Immature natural killer cell (primary cell): ENCODE measurements around the gene RALGDS. TPM values are rescaled to one million over a fixed set of nuclear protein-coding genes. Genes with fewer than 3 reads are reported as not detected.

Source experiments
- DNase-seq, 3 donors: peaks; one replicate each; pipeline ENCODE4 v3.0.0; 2022; ENCODE audit warnings: mixed read lengths in 1 of 3
- H3K27ac Mint-ChIP-seq, 6 donors: one replicate each; pipeline ENCODE4 v1.8.0; 2020; ENCODE audit warnings: mixed read lengths in 6 of 6, mild to moderate bottlenecking in 5 of 6, inconsistent platforms in 4 of 6, moderate library complexity in 3 of 6
- H3K27me3 Mint-ChIP-seq, 3 donors: one replicate each; pipeline ENCODE4 v1.8.0; 2020 to 2021; ENCODE audit warnings: low read depth in 3 of 3, mild to moderate bottlenecking in 3 of 3, mixed read lengths in 3 of 3, moderate library complexity in 3 of 3, inconsistent platforms in 1 of 3
- H3K36me3 Mint-ChIP-seq, 3 donors: one replicate each; pipeline ENCODE4 v1.8.0; 2020; ENCODE audit warnings: mixed read lengths in 3 of 3, inconsistent platforms in 2 of 3, mild to moderate bottlenecking in 2 of 3
- H3K4me1 Mint-ChIP-seq, 2 donors: one replicate each; pipeline ENCODE4 v1.8.0; 2020; ENCODE audit warnings: inconsistent platforms in 2 of 2, mild to moderate bottlenecking in 2 of 2, mixed read lengths in 2 of 2, moderate library complexity in 1 of 2
- H3K4me3 Mint-ChIP-seq, 5 donors: one replicate each; pipeline ENCODE4 v1.8.0; 2020; ENCODE audit warnings: mild to moderate bottlenecking in 5 of 5, mixed read lengths in 5 of 5, inconsistent platforms in 3 of 5, moderate library complexity in 3 of 5
- H3K9me3 Mint-ChIP-seq, 6 donors: one replicate each; pipeline ENCODE4 v1.8.0; 2020; ENCODE audit warnings: mild to moderate bottlenecking in 6 of 6, mixed read lengths in 6 of 6, inconsistent platforms in 4 of 6, moderate library complexity in 3 of 6
- polyA plus RNA-seq, 3 donors: library from polyadenylated mRNA; unstranded; fragments of 300-500 nt; fragmentation: Illumina TruSeq; gene quantifications; one replicate each; pipeline ENCODE4 v1.2.3, GENCODE V29; 2021

Gene RALGDS
- polyA plus RNA-seq, 3 donors from 2014 or later, result 31.2 to 68.8 (median 31.6) TPM

DNA sequence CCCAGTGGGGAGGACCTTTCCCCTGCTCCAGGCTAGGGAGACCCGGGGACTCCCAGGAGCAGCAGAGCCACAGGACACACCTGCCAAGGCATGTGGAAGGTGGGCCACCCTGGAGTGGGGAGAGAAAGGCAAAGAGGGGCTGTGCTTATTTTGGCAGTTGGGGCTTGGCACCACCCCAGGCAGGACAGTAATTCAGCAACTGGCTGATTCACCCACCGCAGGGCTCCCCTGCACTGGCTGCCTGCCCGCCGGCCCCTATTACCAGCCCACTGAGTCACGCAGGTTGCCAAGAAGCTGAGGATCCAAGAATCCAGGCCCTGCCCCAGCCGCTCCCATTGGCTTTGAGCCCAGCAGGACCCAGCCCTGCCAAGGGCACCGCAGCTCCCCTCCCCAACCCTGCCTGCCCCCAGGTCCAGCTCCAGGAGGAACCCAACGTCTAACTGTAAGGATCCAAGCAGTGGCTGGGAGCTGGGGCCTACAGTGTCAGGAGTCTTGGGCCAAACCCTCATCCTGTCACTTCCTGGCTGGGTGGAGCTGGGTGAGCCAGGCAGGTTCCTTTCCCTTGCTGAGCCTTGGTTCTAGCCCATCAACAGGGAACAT is 14.2 kb upstream of the RALGDS start:
- Mint-ChIP-seq H3K9me3 (no peaks in the 10 kb centered on the region), H3K4me1 (peaks cover 59 to 63% of the 10 kb centered on the region in 2 donors), H3K4me3 (peak overlapping the region in 4 of 5 donors; percentile 17 to 64 (median 36)), H3K27me3 (peaks cover 16 to 32% (median 26%) of the 10 kb centered on the region in 3 donors), H3K27ac (peak overlapping the region; percentile 99 to 100 (median 100)), H3K36me3 (peaks cover 0 to 3% (median 0%) of the 10 kb centered on the region in 3 donors)
- peak in 1 of 3 donors; percentile 47 for DNase-seq

DNA sequence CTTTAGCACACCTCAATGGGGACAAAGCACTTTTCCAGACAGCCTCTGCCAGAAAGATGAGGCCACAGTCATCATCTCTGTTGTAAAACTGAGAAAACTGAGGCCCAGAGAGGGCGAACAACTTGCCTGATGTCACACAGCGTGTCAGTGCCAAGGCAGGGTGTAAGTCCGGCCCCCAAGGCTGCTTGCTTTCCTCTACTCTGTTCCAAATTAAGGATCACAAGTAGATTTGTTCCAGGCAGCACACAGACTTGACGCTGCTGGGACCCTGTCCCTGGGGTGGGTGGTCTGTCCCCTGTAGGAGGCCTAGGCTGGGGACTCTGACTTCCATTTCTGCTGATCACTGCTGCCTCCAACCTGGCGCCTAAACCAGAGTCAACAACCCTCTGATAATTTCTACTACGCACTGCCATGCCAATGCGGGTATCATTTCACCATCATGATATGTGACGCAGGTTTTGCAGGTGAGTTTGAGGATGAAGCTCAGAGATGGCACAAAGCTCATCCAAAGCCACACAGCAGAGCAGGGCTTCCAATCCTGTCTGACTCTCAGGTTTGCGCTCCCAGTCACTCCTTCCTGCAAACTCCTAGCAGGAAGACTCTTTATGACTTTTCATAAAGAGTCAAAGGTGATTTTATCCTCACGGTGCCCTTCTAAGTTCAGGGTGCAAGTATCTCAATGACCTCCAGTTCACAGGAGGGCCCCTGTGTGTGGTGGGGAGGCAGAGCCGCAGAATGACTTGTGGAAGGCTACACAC is 13.5 kb upstream of the RALGDS start:
- Mint-ChIP-seq H3K27me3 (peaks cover 16 to 35% (median 30%) of the 10 kb centered on the region in 3 donors), H3K4me3 (peak overlapping the region; percentile 61 to 93 (median 85)), H3K9me3 (no peaks in the 10 kb centered on the region), H3K4me1 (peaks cover 61 to 67% of the 10 kb centered on the region in 2 donors), H3K27ac (peak overlapping the region; percentile 99 to 100 (median 100)), H3K36me3 (peaks cover 0 to 3% (median 0%) of the 10 kb centered on the region in 3 donors)
- DNase-seq, result peak in 1 of 3 donors; percentile 56

DNA sequence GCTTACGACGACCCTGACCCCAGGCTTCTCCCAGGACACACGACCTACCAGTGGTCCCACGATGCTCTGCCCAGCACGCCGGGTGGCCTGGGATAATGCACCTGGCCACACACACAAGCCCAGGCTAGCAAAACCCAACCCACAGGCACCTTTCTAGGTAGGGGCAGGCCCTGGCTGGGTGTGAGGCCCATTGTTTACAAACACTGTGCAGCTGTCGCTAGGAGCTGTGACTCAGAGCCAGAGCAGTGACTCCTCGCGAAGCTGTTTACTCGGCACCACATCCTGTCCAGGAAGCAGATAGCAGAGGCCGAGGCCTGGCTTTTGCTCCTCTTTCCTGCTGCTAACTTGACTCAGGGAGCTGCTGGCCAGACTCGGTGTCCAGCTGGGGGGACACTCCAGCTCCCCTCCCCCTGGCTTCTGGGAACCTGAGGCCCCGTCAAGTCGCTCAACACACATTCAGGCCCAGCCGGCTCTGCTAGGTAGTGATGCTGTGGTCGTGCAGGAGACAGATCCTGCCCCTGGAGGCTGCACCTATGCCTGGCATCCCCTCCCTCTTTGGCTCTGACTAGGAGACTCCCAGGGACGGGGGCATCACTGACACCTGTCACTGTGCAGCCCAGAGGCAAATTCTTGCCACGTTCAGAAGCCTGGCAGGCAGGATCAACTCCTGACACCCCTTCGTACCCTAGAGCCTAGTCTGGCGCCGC is 12.8 kb upstream of the RALGDS start:
- peaks cover 0 to 3% (median 0%) of the 10 kb centered on the region in 3 donors for H3K36me3 Mint-ChIP-seq
- peak overlapping the region; percentile 99 to 100 (median 100) for H3K27ac Mint-ChIP-seq
- peak overlapping the region; percentile 61 to 93 (median 85) for H3K4me3 Mint-ChIP-seq
- DNase-seq, result peak; percentile 94 to 95 (median 94)
- H3K4me1 Mint-ChIP-seq, result peaks cover 66 to 69% of the 10 kb centered on the region in 2 donors
- H3K9me3 Mint-ChIP-seq, result no peaks in the 10 kb centered on the region
- peaks cover 16 to 42% (median 33%) of the 10 kb centered on the region in 3 donors for H3K27me3 Mint-ChIP-seq

- peak overlapping the region; percentile 99 to 100 (median 100) for H3K27ac Mint-ChIP-seq
- no peaks in the 10 kb centered on the region for H3K9me3 Mint-ChIP-seq
- H3K27me3 Mint-ChIP-seq, result peaks cover 26 to 42% (median 41%) of the 10 kb centered on the region in 3 donors
- peaks cover 82 to 83% of the 10 kb centered on the region in 2 donors for H3K4me1 Mint-ChIP-seq
- peaks cover 0 to 8% (median 5%) of the 10 kb centered on the region in 3 donors for H3K36me3 Mint-ChIP-seq
- DNase-seq, result peak; percentile 57 to 74 (median 71)
- peak overlapping the region; percentile 67 to 96 (median 91) for H3K4me3 Mint-ChIP-seq
Measured at GRCh38 chr9:133132174-133132573, 11.1 kb upstream of the RALGDS start.

- Mint-ChIP-seq H3K27me3 (peaks cover 27 to 43% (median 43%) of the 10 kb centered on the region in 3 donors), H3K4me3 (peak overlapping the region; percentile 89 to 96 (median 91)), H3K36me3 (peaks cover 0 to 8% (median 5%) of the 10 kb centered on the region in 3 donors), H3K4me1 (peaks cover 88 to 89% of the 10 kb centered on the region in 2 donors), H3K27ac (peak overlapping the region; percentile 99 to 100 (median 100)), H3K9me3 (peaks cover 0 to 2% (median 0%) of the 10 kb centered on the region in 6 donors)
- DNase-seq, result no peak
Measured at GRCh38 chr9:133131506-133131905, 10.5 kb upstream of the RALGDS start.

DNA sequence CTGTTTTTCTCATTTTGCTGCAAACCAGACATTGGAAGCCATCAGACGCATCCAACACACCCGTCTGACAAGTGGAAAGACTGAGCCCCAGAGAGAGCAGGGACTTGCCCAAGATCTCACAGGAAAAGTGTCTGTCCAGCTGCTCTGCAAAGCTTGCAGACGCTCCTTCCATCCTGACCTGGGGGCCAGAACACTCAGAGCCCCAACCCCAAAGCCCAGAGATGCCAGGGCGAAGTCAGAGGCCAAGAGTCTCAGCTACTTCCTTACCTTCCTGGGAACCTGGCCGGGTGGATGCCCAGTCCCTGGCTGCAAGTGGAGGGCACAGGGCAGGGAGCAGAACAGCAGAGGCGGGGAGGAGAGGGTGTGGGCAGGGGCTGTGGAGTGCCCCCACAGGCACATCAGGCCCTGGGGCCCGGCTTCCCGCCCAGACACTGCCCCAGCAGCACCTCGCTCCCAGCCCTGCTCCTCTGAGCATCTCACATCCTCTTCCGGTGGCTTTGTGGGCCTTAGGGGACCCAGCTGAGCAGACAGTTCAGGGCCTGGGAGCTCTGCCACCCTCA is 9.7 kb upstream of the RALGDS start:
- peak overlapping the region; percentile 89 to 96 (median 91) for H3K4me3 Mint-ChIP-seq
- peaks cover 0 to 5% (median 5%) of the 10 kb centered on the region in 3 donors for H3K36me3 Mint-ChIP-seq
- H3K4me1 Mint-ChIP-seq, result peaks cover 91% of the 10 kb centered on the region in 2 donors
- H3K27ac Mint-ChIP-seq, result peak overlapping the region; percentile 99 to 100 (median 100)
- DNase-seq, result peak; percentile 81
- H3K27me3 Mint-ChIP-seq, result peaks cover 30 to 47% (median 45%) of the 10 kb centered on the region in 3 donors
- peaks cover 0 to 2% (median 0%) of the 10 kb centered on the region in 6 donors for H3K9me3 Mint-ChIP-seq

DNA sequence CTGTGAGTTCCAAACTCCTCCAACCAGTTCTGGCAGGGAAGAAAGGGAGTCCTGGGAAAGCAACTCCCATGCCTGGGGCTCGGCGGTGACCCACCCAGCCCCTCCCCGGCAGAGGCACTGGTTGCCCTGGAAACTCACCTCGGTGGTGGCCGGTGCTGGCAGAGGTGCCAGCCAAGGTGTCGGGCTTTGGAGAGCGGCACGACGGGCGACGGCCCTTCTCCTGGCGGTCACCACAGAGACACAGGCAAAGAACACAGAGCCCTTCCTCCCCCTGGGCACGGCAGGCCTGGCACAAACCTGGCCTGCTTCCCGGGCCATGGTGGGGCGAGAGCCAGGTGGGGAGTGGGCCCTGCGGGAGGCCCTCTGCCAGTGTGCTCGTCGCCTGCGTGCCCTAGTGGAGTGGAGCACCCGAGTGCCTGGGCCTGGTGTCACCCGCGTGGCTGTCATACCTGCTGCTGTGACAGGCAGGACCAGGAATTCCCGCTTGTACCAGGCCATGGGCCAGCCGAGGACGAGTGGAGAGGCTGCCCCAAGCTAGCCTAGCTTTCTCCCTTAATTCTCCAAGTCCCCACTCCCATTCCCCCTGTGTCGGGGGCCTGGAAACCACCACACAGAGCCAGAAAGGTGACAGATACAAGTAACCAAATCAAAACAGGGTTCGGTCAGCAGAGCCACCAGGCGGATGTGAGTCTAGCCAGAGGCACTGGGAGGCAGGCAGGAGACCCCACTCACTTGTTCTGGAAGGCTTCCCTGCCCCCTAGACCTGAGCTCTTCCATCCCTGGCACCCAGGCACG is 8.2 kb upstream of the RALGDS start:
- peaks cover 30 to 45% (median 41%) of the 10 kb centered on the region in 3 donors for H3K27me3 Mint-ChIP-seq
- peaks cover 91 to 92% of the 10 kb centered on the region in 2 donors for H3K4me1 Mint-ChIP-seq
- peaks cover 5% of the 10 kb centered on the region in 3 donors for H3K36me3 Mint-ChIP-seq
- H3K4me3 Mint-ChIP-seq, result peak overlapping the region; percentile 89 to 96 (median 91)
- peak overlapping the region; percentile 99 to 100 (median 100) for H3K27ac Mint-ChIP-seq
- peak; percentile 63 to 71 (median 68) for DNase-seq
- peaks cover 0 to 2% (median 0%) of the 10 kb centered on the region in 6 donors for H3K9me3 Mint-ChIP-seq

DNA sequence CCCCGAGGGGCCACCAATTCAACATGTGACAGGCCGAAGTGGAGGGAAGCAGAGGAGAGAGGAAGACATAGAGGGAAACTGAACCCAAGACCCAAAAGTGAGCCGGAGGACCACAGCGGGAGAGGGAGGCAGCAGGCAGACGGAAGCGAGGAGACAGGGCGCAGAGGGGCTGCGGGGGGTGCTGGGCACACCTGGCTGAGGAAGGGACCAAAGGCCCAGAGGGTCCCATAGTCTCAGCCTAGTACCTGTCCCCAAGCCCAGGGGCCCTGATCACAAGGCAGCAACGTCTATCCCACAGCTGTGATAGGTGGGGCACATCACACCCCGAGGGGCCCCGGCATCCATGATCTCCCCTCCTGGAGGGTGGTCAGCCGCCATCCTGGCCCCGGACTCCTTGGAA is 7.1 kb upstream of the RALGDS start:
- Mint-ChIP-seq H3K4me1 (peaks cover 92% of the 10 kb centered on the region in 2 donors), H3K27me3 (peaks cover 23 to 38% (median 36%) of the 10 kb centered on the region in 3 donors), H3K27ac (peak overlapping the region; percentile 99 to 100 (median 100)), H3K9me3 (peaks cover 0 to 2% (median 0%) of the 10 kb centered on the region in 6 donors), H3K36me3 (peaks cover 5% of the 10 kb centered on the region in 3 donors), H3K4me3 (peak overlapping the region; percentile 89 to 96 (median 91))
- DNase-seq, result no peak

DNA sequence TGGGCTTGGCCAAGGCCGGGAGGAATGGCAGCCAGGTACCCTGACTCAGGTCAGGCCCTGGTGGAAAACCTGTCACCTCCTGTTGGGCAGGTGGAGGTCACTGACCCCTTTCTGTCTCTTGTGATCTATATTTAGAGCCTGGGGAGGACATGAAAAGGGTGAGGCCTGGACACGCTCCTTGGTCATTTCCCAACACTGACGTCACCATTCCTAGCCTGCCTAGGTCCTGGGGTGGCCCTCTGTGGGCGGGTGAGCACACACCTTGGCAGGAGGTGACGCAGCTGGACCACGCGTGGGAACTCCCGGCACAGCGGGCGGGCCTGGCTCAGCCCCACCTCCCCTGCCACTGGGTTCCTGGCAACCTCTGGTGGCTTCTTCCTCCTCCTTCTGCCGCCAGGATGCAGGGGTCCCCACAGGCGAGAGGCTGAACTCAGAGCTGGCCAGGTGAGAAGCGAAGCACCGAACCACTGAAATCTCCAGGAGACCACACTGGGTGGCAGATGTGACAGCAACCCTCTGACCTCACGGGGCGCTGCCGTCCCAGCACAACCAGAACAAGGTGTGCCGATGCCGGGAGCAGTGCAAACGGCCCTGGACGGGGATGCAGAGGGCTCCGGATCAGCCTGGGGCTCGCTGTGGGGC is 6.4 kb upstream of the RALGDS start:
- H3K9me3 Mint-ChIP-seq, result peaks cover 0 to 2% (median 0%) of the 10 kb centered on the region in 6 donors
- H3K27me3 Mint-ChIP-seq, result peaks cover 21 to 37% (median 31%) of the 10 kb centered on the region in 3 donors
- H3K4me1 Mint-ChIP-seq, result peaks cover 90 to 93% of the 10 kb centered on the region in 2 donors
- peak overlapping the region; percentile 49 to 96 (median 91) for H3K4me3 Mint-ChIP-seq
- H3K27ac Mint-ChIP-seq, result peak overlapping the region; percentile 99 to 100 (median 100)
- DNase-seq, result peak; percentile 78 to 81 (median 80)
- H3K36me3 Mint-ChIP-seq, result peaks cover 5% of the 10 kb centered on the region in 3 donors

DNA sequence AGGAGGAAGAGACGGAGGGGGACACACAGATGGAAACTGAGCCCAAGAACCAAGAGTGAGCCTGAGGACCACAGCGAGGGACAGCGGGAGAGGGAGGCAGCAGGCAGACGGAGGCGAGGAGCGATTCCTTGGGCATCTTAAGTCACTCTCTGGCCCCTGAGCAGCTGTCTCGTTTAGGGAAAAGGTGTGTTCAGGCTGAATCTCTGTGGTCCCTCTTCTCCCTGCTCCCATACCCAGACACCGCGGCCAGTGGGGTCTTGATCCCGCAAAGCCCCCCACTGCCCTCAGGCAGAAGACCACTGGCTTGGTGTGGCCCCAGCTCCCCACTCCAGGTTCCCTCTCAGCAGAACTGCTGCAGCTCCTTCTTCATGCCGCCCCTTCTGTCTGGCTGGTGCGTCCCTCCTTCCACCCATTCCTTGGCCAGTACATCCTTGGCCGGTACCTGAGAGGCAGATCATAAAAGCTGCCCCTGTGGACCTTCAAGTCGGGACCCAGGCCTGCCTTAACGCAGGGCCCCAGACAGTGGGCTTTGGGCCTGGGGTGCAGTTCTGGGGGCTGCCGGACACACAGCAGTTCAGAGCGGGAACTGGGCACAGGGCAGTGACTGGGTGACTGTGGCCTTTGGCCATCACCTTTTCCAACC is 5.8 kb upstream of the RALGDS start:
- no peak for DNase-seq

DNA sequence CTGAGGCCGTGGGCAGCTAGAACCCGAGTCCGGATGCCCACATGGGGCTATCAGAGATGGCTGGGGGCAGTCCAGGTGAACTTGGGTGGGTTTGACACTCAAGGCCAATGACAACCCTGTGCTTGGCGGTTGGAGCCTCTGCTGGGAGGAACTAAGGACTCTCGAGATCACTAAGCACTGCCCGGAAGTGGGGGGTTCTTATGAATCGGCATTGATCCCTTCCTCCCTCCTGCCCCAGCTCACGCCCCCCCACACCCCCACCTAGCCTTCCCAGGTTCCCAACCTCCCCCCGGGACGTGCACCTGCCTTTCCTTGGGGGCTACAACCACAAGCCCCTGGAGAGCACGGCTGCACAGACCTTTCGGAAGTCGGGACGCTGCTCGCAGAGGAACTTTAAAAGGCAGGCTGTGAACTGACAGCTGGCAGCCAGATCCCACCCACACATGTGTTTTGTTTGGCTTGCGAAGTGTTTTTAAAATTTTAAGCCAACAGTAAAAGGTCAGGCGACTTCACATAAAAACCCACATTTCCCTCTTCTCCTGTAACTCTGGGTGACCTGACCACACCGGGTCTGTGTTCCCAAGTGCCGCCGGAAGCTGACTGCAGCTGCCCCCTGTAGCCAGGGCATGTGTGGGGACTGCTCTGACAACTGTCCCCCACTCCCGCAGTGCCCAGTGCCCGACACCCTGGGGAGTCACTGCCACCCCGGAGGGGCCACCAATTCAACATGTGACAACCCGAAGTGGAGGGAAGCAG is 5.1 kb upstream of the RALGDS start:
- DNase-seq, result peak; percentile 62 to 70 (median 66)

More for the DNA sequence above, 5.8 kb upstream of the RALGDS start:
- Mint-ChIP-seq H3K4me1 (peaks cover 90 to 93% of the 10 kb centered on the region in 2 donors), H3K4me3 (peak overlapping the region; percentile 49 to 96 (median 91)), H3K27ac (peak overlapping the region; percentile 99 to 100 (median 100)), H3K9me3 (peaks cover 0 to 2% (median 0%) of the 10 kb centered on the region in 6 donors), H3K27me3 (peaks cover 17 to 32% (median 30%) of the 10 kb centered on the region in 3 donors), H3K36me3 (peaks cover 5% of the 10 kb centered on the region in 3 donors)

More for the DNA sequence above, 5.1 kb upstream of the RALGDS start:
- Mint-ChIP-seq H3K36me3 (peaks cover 5% of the 10 kb centered on the region in 3 donors), H3K4me1 (peaks cover 89 to 91% of the 10 kb centered on the region in 2 donors), H3K9me3 (peaks cover 0 to 2% (median 0%) of the 10 kb centered on the region in 6 donors), H3K27me3 (peaks cover 17 to 38% (median 26%) of the 10 kb centered on the region in 3 donors), H3K4me3 (peak overlapping the region; percentile 49 to 96 (median 91)), H3K27ac (peak overlapping the region; percentile 99 to 100 (median 100))
